H9 (cell line): ENCODE results near the gene C2orf68. TPM values are rescaled to one million over a fixed set of nuclear protein-coding genes. Genes with fewer than 3 reads are reported as not detected.

Experiments
- DNase-seq: peaks from one replicate; pipeline ENCODE4 v3.0.0-alpha.2; 2017
- H2AFZ ChIP-seq: one replicate; pipeline ENCODE4 v1.6.1; 2013; ENCODE audit warnings: mild to moderate bottlenecking, low read length, control low read depth, moderate library complexity
- H2AK5ac ChIP-seq: 2 replicates; pipeline ENCODE4 v1.6.1; 2013; ENCODE audit warnings: low read length, control low read depth, mixed read lengths; ENCODE audit not compliant: insufficient read length
- H2BK120ac ChIP-seq: one replicate; pipeline ENCODE4 v1.6.1; 2013; ENCODE audit warnings: low read depth, mild to moderate bottlenecking, low read length, control low read depth, inconsistent platforms; ENCODE audit not compliant: poor library complexity, severe bottlenecking
- H2BK12ac ChIP-seq: 2 replicates; pipeline ENCODE4 v1.6.1; 2013; ENCODE audit warnings: low read length, control low read depth, mixed read lengths, low read depth; ENCODE audit not compliant: insufficient read length
- H2BK15ac ChIP-seq: 2 replicates; pipeline ENCODE4 v1.6.1; 2013; ENCODE audit warnings: low read depth, low read length, control low read depth
- H2BK20ac ChIP-seq: one replicate; pipeline ENCODE4 v1.6.1; 2013; ENCODE audit warnings: low read depth, mild to moderate bottlenecking, low read length, control low read depth, inconsistent platforms; ENCODE audit not compliant: poor library complexity, severe bottlenecking
- H2BK5ac ChIP-seq: 2 replicates; pipeline ENCODE4 v1.6.1; 2013; ENCODE audit warnings: low read length, control low read depth, mixed read lengths; ENCODE audit not compliant: insufficient read length
- H3K14ac ChIP-seq: 2 replicates; pipeline ENCODE4 v1.6.1; 2013; ENCODE audit warnings: low read length, control low read depth; ENCODE audit not compliant: insufficient read depth
- H3K18ac ChIP-seq: 2 replicates; pipeline ENCODE4 v1.6.1; 2013; ENCODE audit warnings: low read depth, mild to moderate bottlenecking, mixed read lengths, low read length, control low read depth; ENCODE audit not compliant: insufficient read length
- H3K23ac ChIP-seq: 2 replicates; pipeline ENCODE4 v1.6.1; 2013; ENCODE audit warnings: low read length, control low read depth, mixed read lengths, low read depth; ENCODE audit not compliant: insufficient read length
- H3K23me2 ChIP-seq: 2 replicates; pipeline ENCODE4 v1.6.1; 2013; ENCODE audit warnings: low read depth, mild to moderate bottlenecking, mixed read lengths, low read length, control low read depth; ENCODE audit not compliant: insufficient read length, poor library complexity, severe bottlenecking
- H3K27ac ChIP-seq: 2 replicates; pipeline ENCODE4 v1.5.1; 2013; ENCODE audit warnings: low read length, control low read depth, mixed read lengths, low read depth; ENCODE audit not compliant: insufficient read length
- H3K27me3 ChIP-seq: 2 replicates; pipeline ENCODE4 v1.6.1; 2013; ENCODE audit warnings: low read length, control low read depth, inconsistent platforms; ENCODE audit not compliant: insufficient read depth
- H3K4ac ChIP-seq: 2 replicates; pipeline ENCODE4 v1.6.1; 2013; ENCODE audit warnings: low read depth, mild to moderate bottlenecking, control low read depth, inconsistent platforms, low read length, moderate library complexity
- H3K4me1 ChIP-seq: 2 replicates; pipeline ENCODE4 v1.6.1; 2013; ENCODE audit warnings: low read length, control low read depth, inconsistent platforms; ENCODE audit not compliant: insufficient read depth
- H3K4me2 ChIP-seq: 2 replicates; pipeline ENCODE4 v1.6.1; 2013; ENCODE audit warnings: low read length, control low read depth, mixed read lengths; ENCODE audit not compliant: insufficient read length, insufficient read depth
- H3K56ac ChIP-seq: 2 replicates; pipeline ENCODE4 v1.6.1; 2013; ENCODE audit warnings: low read depth, mild to moderate bottlenecking, mixed read lengths, low read length, control low read depth; ENCODE audit not compliant: insufficient read length
- H3K79me1 ChIP-seq: 2 replicates; pipeline ENCODE4 v1.6.1; 2013; ENCODE audit warnings: low read depth, mild to moderate bottlenecking, moderate library complexity, low read length, control low read depth, inconsistent platforms; ENCODE audit not compliant: insufficient read depth, poor library complexity, severe bottlenecking
- H3K79me2 ChIP-seq: 2 replicates; pipeline ENCODE4 v1.6.1; 2013; ENCODE audit warnings: low read length, control low read depth, inconsistent platforms; ENCODE audit not compliant: insufficient read depth
- H3K9ac ChIP-seq: 2 replicates; pipeline ENCODE4 v1.6.1; 2013; ENCODE audit warnings: low read length, control low read depth, mixed read lengths; ENCODE audit not compliant: insufficient read length; ENCODE audit errors: extremely low read depth
- H3K9me3 ChIP-seq: one replicate; pipeline ENCODE4 v1.6.1; 2013; ENCODE audit warnings: low read depth, low read length, inconsistent platforms; ENCODE audit not compliant: control insufficient read depth
- H3T11ph ChIP-seq: one replicate; pipeline ENCODE4 v1.6.1; 2013; ENCODE audit warnings: mild to moderate bottlenecking, low read length, control low read depth, inconsistent platforms
- H4K20me1 ChIP-seq: one replicate; pipeline ENCODE4 v1.6.1; 2013; ENCODE audit not compliant: control insufficient read depth, insufficient read length, insufficient read depth
- H4K5ac ChIP-seq: 2 replicates; pipeline ENCODE4 v1.6.1; 2013; ENCODE audit warnings: low read depth, mild to moderate bottlenecking, mixed read lengths, low read length, control low read depth; ENCODE audit not compliant: insufficient read length
- H4K8ac ChIP-seq: replicated peaks from 2 replicates; pipeline ENCODE4 v1.6.1; 2013; ENCODE audit warnings: low read length, control low read depth, mixed read lengths, low read depth; ENCODE audit not compliant: insufficient read length
- H4K91ac ChIP-seq: 2 replicates; pipeline ENCODE4 v1.6.1; 2013; ENCODE audit warnings: low read depth, mild to moderate bottlenecking, moderate library complexity, mixed read lengths, low read length, control low read depth; ENCODE audit not compliant: insufficient read length
- H3K27ac Mint-ChIP-seq, 3 experiments: 2 replicates in 2 of 3; 3 replicates in 1 of 3; pipeline ENCODE4 v1.8.0; 2020 to 2021; ENCODE audit warnings: mixed read lengths in 3 of 3, mild to moderate bottlenecking in 1 of 3, moderate library complexity in 1 of 3
- H3K27me3 Mint-ChIP-seq: 2 replicates; pipeline ENCODE4 v1.8.0; 2021; ENCODE audit warnings: low read depth, mild to moderate bottlenecking, moderate library complexity, mixed read lengths
- H3K36me3 Mint-ChIP-seq, 3 experiments: 2 replicates in 2 of 3; 3 replicates in 1 of 3; pipeline ENCODE4 v1.8.0; 2020 to 2021; ENCODE audit warnings: low read depth in 3 of 3, mixed read lengths in 3 of 3; ENCODE audit not compliant: insufficient read depth in 1 of 3
- H3K4me1 Mint-ChIP-seq, 2 experiments: 2 replicates each; pipeline ENCODE4 v1.8.0; 2020; ENCODE audit warnings: mixed read lengths in 2 of 2
- H3K4me3 Mint-ChIP-seq, 2 experiments: 2 replicates in 1 of 2; 3 replicates in 1 of 2; pipeline ENCODE4 v1.8.0; 2020 to 2021; ENCODE audit warnings: mild to moderate bottlenecking in 2 of 2, mixed read lengths in 2 of 2, moderate library complexity in 1 of 2
- H3K9me3 Mint-ChIP-seq, 2 experiments: 2 replicates in 1 of 2; 3 replicates in 1 of 2; pipeline ENCODE4 v1.8.0; 2020; ENCODE audit warnings: mild to moderate bottlenecking in 2 of 2, mixed read lengths in 2 of 2, moderate library complexity in 1 of 2
- CTCF ChIP-seq: fragments of 200-600 bp; sonication (generic); conservative IDR thresholded peaks from 3 replicates; pipeline ENCODE4 v1.8.0; 2021; ENCODE audit warnings: antibody characterized with exemption, mild to moderate bottlenecking
- WGBS: extraction: QIAGEN DNeasy Blood & Tissue Kit; methylation state at CpG from one replicate; pipeline ENCODE4 v1.1.7; 2013; ENCODE audit warnings: missing lambda C conversion rate, low lambda C conversion rate, mixed read lengths; ENCODE audit not compliant: insufficient read length; ENCODE audit errors: extremely low coverage; 5-methylcytosine and 5-hydroxymethylcytosine counted together
- total RNA-seq: library from RNA; stranded (reverse); gene quantifications from 2 replicates; pipeline ENCODE4 v1.2.1, GENCODE V29; 2021

C2orf68 gene
- total RNA-seq, 1 experiment from 2014 or later, result 39.6 TPM

DNA sequence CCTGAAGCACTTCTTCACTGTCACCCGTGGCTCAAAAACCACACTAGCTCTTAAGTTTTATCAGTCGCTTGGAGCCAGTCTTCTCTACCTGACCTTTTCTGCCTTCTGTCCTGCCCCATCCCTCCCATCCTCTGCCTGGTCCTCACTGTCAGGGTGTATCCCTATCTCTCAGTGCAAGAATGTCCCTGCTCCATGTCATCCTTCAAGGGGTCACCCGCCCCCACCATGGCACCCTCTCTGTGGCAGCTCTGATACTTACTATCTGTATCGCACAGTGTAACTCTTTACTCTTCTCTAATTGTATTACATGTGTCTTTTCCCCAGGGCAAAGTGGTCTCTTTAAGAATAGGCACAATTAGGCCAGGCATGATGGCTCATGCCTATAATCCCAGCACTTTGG is 23.2 kb downstream of the C2orf68 start:
- Histone ChIP-seq H3K18ac (no peak overlapping the region), H3K4ac (no peak overlapping the region), H3K14ac (no peak overlapping the region), H2AFZ (no peak overlapping the region), H3K4me2 (no peak overlapping the region), H2BK5ac (no peak overlapping the region), H3K9ac (no peak overlapping the region), H3K4me1 (no peaks in the 10 kb centered on the region; the same call in 1 of the 2 replicates), H4K5ac (no peak overlapping the region), H3K23me2 (peaks cover 7% of the 10 kb centered on the region), H3K23ac (no peak overlapping the region), H2BK20ac (no peak overlapping the region), H4K91ac (no peak overlapping the region), H3K79me1 (no peaks in the 10 kb centered on the region), H2BK15ac (no peak overlapping the region), H2BK120ac (no peak overlapping the region), H3K56ac (no peak overlapping the region), H3K79me2 (no peaks in the 10 kb centered on the region), H2AK5ac (no peak overlapping the region), H3K9me3 (no peaks in the 10 kb centered on the region), H3K27me3 (peaks cover 5% of the 10 kb centered on the region; the same call in 1 of the 2 replicates), H3K27ac (no peak overlapping the region), H2BK12ac (no peak overlapping the region), H3T11ph (no peak overlapping the region), H4K20me1 (no peaks in the 10 kb centered on the region), H4K8ac (no peak overlapping the region)
- TF ChIP-seq CTCF, result no peak
- Mint-ChIP-seq H3K27me3 (peaks cover 32% of the 10 kb centered on the region), H3K9me3 (no peaks in the 10 kb centered on the region; a peak in 1 of 5 replicates), H3K4me3 (no peak overlapping the region), H3K36me3 (no peaks in the 10 kb centered on the region; a peak in 1 of 7 replicates), H3K27ac (no peak overlapping the region), H3K4me1 (peaks cover 0 to 2% of the 10 kb centered on the region in 2 experiments; a peak in 1 of 4 replicates)
- WGBS, result no CpG with 5 or more reads among the region's 4 CpGs
- DNase-seq, result no peak
